NB4 (cell line): Measurements from ENCODE around the gene PPCS.

Experiments used
- MYC ChIP-seq: IDR thresholded peaks from 2 replicates; pipeline ENCODE4 v1.6.1; 2011; ENCODE audit warnings: low read depth, low read length
- POLR2A ChIP-seq: IDR thresholded peaks from 2 replicates; pipeline ENCODE4 v1.6.1; 2011; ENCODE audit warnings: mild to moderate bottlenecking; ENCODE audit not compliant: insufficient read length; ENCODE audit errors: extremely low read depth
- TF ChIP-seq, protein P1 (sequence below): IDR thresholded peaks from one replicate; pipeline ENCODE4 v1.5.1; 2012; ENCODE audit warnings: low read depth, low read length
- TF ChIP-seq, protein P2 (sequence below): IDR thresholded peaks from 2 replicates; pipeline ENCODE4 v1.6.1; 2011; ENCODE audit warnings: low read depth, low read length

DNA sequence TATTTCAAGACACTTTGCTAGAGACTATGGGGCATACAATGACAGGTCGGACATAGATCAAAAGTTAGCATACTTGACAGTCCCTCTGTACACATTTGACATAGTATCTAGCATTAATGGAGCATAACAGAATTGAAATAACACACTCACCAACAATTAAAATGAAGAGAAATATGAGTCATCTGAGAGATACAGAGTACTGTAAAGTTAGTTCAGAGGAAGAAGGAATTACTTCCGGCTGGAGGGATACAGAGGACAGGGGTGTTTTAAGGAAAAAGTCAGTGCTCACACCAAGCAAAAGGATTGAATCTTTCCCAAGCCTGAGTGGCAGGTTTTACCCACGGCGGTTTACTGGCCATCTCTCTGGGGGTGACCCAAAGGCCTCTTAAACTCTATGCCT lies 3.0 kb upstream of the PPCS start:
- TF ChIP-seq, protein P1, sequence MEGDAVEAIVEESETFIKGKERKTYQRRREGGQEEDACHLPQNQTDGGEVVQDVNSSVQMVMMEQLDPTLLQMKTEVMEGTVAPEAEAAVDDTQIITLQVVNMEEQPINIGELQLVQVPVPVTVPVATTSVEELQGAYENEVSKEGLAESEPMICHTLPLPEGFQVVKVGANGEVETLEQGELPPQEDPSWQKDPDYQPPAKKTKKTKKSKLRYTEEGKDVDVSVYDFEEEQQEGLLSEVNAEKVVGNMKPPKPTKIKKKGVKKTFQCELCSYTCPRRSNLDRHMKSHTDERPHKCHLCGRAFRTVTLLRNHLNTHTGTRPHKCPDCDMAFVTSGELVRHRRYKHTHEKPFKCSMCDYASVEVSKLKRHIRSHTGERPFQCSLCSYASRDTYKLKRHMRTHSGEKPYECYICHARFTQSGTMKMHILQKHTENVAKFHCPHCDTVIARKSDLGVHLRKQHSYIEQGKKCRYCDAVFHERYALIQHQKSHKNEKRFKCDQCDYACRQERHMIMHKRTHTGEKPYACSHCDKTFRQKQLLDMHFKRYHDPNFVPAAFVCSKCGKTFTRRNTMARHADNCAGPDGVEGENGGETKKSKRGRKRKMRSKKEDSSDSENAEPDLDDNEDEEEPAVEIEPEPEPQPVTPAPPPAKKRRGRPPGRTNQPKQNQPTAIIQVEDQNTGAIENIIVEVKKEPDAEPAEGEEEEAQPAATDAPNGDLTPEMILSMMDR = no peak
- TF ChIP-seq POLR2A (no peak), MYC (no peak)
- TF ChIP-seq, protein P2, sequence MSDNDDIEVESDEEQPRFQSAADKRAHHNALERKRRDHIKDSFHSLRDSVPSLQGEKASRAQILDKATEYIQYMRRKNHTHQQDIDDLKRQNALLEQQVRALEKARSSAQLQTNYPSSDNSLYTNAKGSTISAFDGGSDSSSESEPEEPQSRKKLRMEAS = no peak
